GM18873 (cell line): Measurements from ENCODE around the gene HOXD12.
A peak's percentile ranks its signal among the peaks of the same experiment; 100 is the strongest.

Source experiments
- ATAC-seq: cut with Tn5 transposase; IDR thresholded peaks from one replicate; pipeline ENCODE4 v1.9.1; 2021; ENCODE audit warnings: mild to moderate bottlenecking, moderate library complexity, moderate number of reproducible peaks; ENCODE audit not compliant: unreplicated experiment, low FRiP score

The HOXD12 gene

GRCh38 chr2:176128982-176129796 is 29.6 kb downstream of the HOXD12 start, which contains the start of gene HOXD8:
TSS of gene HOXD8 (plus strand) at chr2:176129705. CDS start at chr2:176130367, 662 bp downstream.
- ATAC-seq = no peak

- no peak for ATAC-seq
These were observed 30.2 kb downstream of the HOXD12 start for GRCh38 chr2:176129813-176130146.

- ATAC-seq = no peak
These were observed 30.8 kb downstream of the HOXD12 start for GRCh38 chr2:176130147-176130956.

- ATAC-seq = no peak
These were observed 31.6 kb downstream of the HOXD12 start for GRCh38 chr2:176130957-176131847.

- ATAC-seq = no peak
These were observed 32.2 kb downstream of the HOXD12 start for GRCh38 chr2:176131848-176132158.

- no peak for ATAC-seq
These were observed 32.9 kb downstream of the HOXD12 start for GRCh38 chr2:176132205-176133171.

GRCh38 chr2:176133389-176133788 is 33.8 kb downstream of the HOXD12 start:
- no peak for ATAC-seq

GRCh38 chr2:176134035-176134434 is 34.4 kb downstream of the HOXD12 start:
- no peak for ATAC-seq

GRCh38 chr2:176135035-176135440 is 35.4 kb downstream of the HOXD12 start:
- ATAC-seq = no peak

GRCh38 chr2:176136374-176137251 is 37.0 kb downstream of the HOXD12 start:
- ATAC-seq = no peak

- no peak for ATAC-seq
These were observed 37.6 kb downstream of the HOXD12 start for GRCh38 chr2:176137252-176137580.

GRCh38 chr2:176137906-176138305 is 38.3 kb downstream of the HOXD12 start:
- ATAC-seq = no peak

GRCh38 chr2:176138526-176138922 is 38.9 kb downstream of the HOXD12 start:
- ATAC-seq = no peak

GRCh38 chr2:176138923-176139660 is 39.5 kb downstream of the HOXD12 start:
- no peak for ATAC-seq

GRCh38 chr2:176139661-176140512 is 40.3 kb downstream of the HOXD12 start:
- no peak for ATAC-seq

GRCh38 chr2:176140513-176141317 is 41.1 kb downstream of the HOXD12 start:
- peak; percentile 71 for ATAC-seq
